Smooth muscle cell (in vitro differentiated cells): ENCODE data around the gene IFNGR1. TPM values are rescaled to one million over a fixed set of nuclear protein-coding genes. Genes with fewer than 3 reads are reported as not detected.
"Not testable (repeated sequence)": the region's sequence is repeated elsewhere in the genome, so short reads cannot be mapped to it uniquely, and the experiment has no call there.

Source experiments
- DNase-seq: peaks from one replicate; lab custom pipeline; 2025; ENCODE audit not compliant: unreplicated experiment; lab: John Stamatoyannopoulos, UW
- H2AFZ ChIP-seq: fragments of 200-600 bp; sonication (generic); 2 replicates; pipeline ENCODE4 v1.6.0; 2016; ENCODE audit warnings: antibody characterized with exemption, low read depth, mild to moderate bottlenecking
- H3F3A ChIP-seq: fragments of 200-600 bp; sonication (generic); 2 replicates; pipeline ENCODE4 v1.6.0; 2017; ENCODE audit warnings: antibody characterized with exemption, low read depth
- H3K27ac ChIP-seq: fragments of 200-600 bp; sonication (generic); 2 replicates; pipeline ENCODE4 v1.5.1; 2016; ENCODE audit warnings: low read depth, mild to moderate bottlenecking
- H3K27me3 ChIP-seq: fragments of 200-600 bp; sonication (generic); 2 replicates; pipeline ENCODE4 v1.6.1; 2016; ENCODE audit warnings: low read depth, mild to moderate bottlenecking
- H3K36me3 ChIP-seq: fragments of 200-600 bp; sonication (generic); 2 replicates; pipeline ENCODE4 v1.5.1; 2016; ENCODE audit warnings: low read depth
- H3K4me1 ChIP-seq: fragments of 200-600 bp; sonication (generic); 2 replicates; pipeline ENCODE4 v1.5.1; 2016; ENCODE audit warnings: low read depth
- H3K4me2 ChIP-seq: fragments of 200-600 bp; sonication (generic); 2 replicates; pipeline ENCODE4 v1.6.0; 2016; ENCODE audit warnings: mild to moderate bottlenecking
- H3K4me3 ChIP-seq: fragments of 200-600 bp; sonication (generic); 2 replicates; pipeline ENCODE4 v1.5.1; 2016; ENCODE audit warnings: mild to moderate bottlenecking
- H3K79me2 ChIP-seq: fragments of 200-600 bp; sonication (generic); 2 replicates; pipeline ENCODE4 v1.6.0; 2016; ENCODE audit warnings: low read depth, mild to moderate bottlenecking
- H3K9ac ChIP-seq: fragments of 200-600 bp; sonication (generic); 2 replicates; pipeline ENCODE4 v1.6.0; 2016; ENCODE audit warnings: low read depth
- H3K9me3 ChIP-seq: fragments of 200-600 bp; sonication (generic); replicated peaks from 2 replicates; pipeline ENCODE4 v1.5.1; 2016; ENCODE audit warnings: low read depth
- H4K20me1 ChIP-seq: fragments of 200-600 bp; sonication (generic); 2 replicates; pipeline ENCODE4 v1.6.0; 2016; ENCODE audit warnings: low read depth
- CTCF ChIP-seq: fragments of 200-600 bp; sonication (generic); IDR thresholded peaks from 2 replicates; pipeline ENCODE4 v1.5.1; 2017; ENCODE audit warnings: borderline replicate concordance, mild to moderate bottlenecking, antibody characterized with exemption; ENCODE audit not compliant: insufficient read depth, poor library complexity, severe bottlenecking
- WGBS: methylation state at CpG from one replicate; pipeline ENCODE4 v1.1.7; 2016; ENCODE audit warnings: low lambda C conversion rate; 5-methylcytosine and 5-hydroxymethylcytosine counted together
- polyA plus RNA-seq: library from polyadenylated mRNA; unstranded; fragments of >200 nt; fragmentation: Nextera tagmentation; extraction: Ambion mirVana; gene quantifications from 2 replicates; pipeline ENCODE4 v1.2.1, GENCODE V29; 2016
- total RNA-seq: library from RNA; depleted of rRNA; stranded (reverse); fragments of >200 nt; gene quantifications from 2 replicates; pipeline ENCODE4 v1.2.3, GENCODE V29; 2014

Gene IFNGR1
- total and polyA plus RNA-seq, 2 experiments from 2014 or later, result 61.1 to 83.7 TPM

GRCh38 chr6:137216875-137217553 lies 2.2 kb downstream of the IFNGR1 start:
- Histone ChIP-seq H3K79me2 (peaks cover 69% of the 10 kb centered on the region), H3K27ac (peak overlapping the region; percentile 96), H3K9ac (peak overlapping the region; percentile 10), H3F3A (no peaks in the 10 kb centered on the region), H3K27me3 (no peaks in the 10 kb centered on the region), H3K4me3 (peak overlapping the region; percentile 81), H3K9me3 (no peaks in the 10 kb centered on the region), H4K20me1 (peaks cover 64% of the 10 kb centered on the region), H3K4me1 (peaks cover 13% of the 10 kb centered on the region), H3K4me2 (peak overlapping the region; percentile 87), H2AFZ (no peak overlapping the region), H3K36me3 (no peaks in the 10 kb centered on the region)
- no peak for DNase-seq
- 78% methylated on average over 12 of the region's 12 CpGs for WGBS
- no peak for TF ChIP-seq CTCF

- H3K9ac ChIP-seq, result no peak overlapping the region
- H3K9me3 ChIP-seq, result no peaks in the 10 kb centered on the region
- H3K27ac ChIP-seq, result peak overlapping the region; percentile 96
- no peak for DNase-seq
- H3K27me3 ChIP-seq, result no peaks in the 10 kb centered on the region
- peaks cover 73% of the 10 kb centered on the region for H4K20me1 ChIP-seq
- H3K79me2 ChIP-seq, result peaks cover 78% of the 10 kb centered on the region
- peak overlapping the region; percentile 87 for H3K4me2 ChIP-seq
- TF ChIP-seq CTCF, result no peak
- H3F3A ChIP-seq, result no peaks in the 10 kb centered on the region
- no peaks in the 10 kb centered on the region for H3K36me3 ChIP-seq
- peak overlapping the region; percentile 81 for H3K4me3 ChIP-seq
- H2AFZ ChIP-seq, result no peak overlapping the region
- H3K4me1 ChIP-seq, result peaks cover 13% of the 10 kb centered on the region
These were observed 3.1 kb downstream of the IFNGR1 start for GRCh38 chr6:137216106-137216505.

- peaks cover 13% of the 10 kb centered on the region for H3K4me1 ChIP-seq
- WGBS, result 100% methylated on average over 3 of the region's 3 CpGs
- not testable (repeated sequence) for H3K27ac ChIP-seq
These were observed 3.6 kb downstream of the IFNGR1 start for GRCh38 chr6:137215630-137216029.

GRCh38 chr6:137214931-137215330 lies 4.3 kb downstream of the IFNGR1 start:
- WGBS, result 84% methylated on average over 3 of the region's 3 CpGs
- Histone ChIP-seq H3K4me3 (no peak overlapping the region), H3K79me2 (peaks cover 90% of the 10 kb centered on the region), H3K36me3 (no peaks in the 10 kb centered on the region), H3K27me3 (no peaks in the 10 kb centered on the region), H4K20me1 (peaks cover 83% of the 10 kb centered on the region), H3K9ac (no peak overlapping the region), H2AFZ (no peak overlapping the region), H3K27ac (no peak overlapping the region), H3K9me3 (no peaks in the 10 kb centered on the region), H3F3A (no peaks in the 10 kb centered on the region), H3K4me2 (no peak overlapping the region), H3K4me1 (peaks cover 13% of the 10 kb centered on the region)
- DNase-seq, result no peak
- no peak for TF ChIP-seq CTCF

More at GRCh38 chr6:137215630-137216029, 3.6 kb downstream of the IFNGR1 start:
- H3K36me3 ChIP-seq, H2AFZ ChIP-seq, H3K9me3 ChIP-seq, H3F3A ChIP-seq, H3K27me3 ChIP-seq, H3K4me2 ChIP-seq, H3K9ac ChIP-seq, H3K4me3 ChIP-seq, DNase-seq: not testable (repeated sequence)
- Histone ChIP-seq H4K20me1 (peaks cover 77% of the 10 kb centered on the region), H3K79me2 (peaks cover 83% of the 10 kb centered on the region)
